22Rv1 (cell line): ENCODE measurements around the gene OS9.

ENCODE experiments used
- ZFX ChIP-seq: fragments of 450-650 bp; IDR thresholded peaks from 2 replicates; pipeline ENCODE4 v1.6.1; 2017; ENCODE audit warnings: antibody characterized with exemption, borderline replicate concordance
- TF ChIP-seq, protein P1 (sequence below): fragments of 450-650 bp; IDR thresholded peaks from 2 replicates; pipeline ENCODE4 v1.5.1; 2017; ENCODE audit warnings: mild to moderate bottlenecking

DNA sequence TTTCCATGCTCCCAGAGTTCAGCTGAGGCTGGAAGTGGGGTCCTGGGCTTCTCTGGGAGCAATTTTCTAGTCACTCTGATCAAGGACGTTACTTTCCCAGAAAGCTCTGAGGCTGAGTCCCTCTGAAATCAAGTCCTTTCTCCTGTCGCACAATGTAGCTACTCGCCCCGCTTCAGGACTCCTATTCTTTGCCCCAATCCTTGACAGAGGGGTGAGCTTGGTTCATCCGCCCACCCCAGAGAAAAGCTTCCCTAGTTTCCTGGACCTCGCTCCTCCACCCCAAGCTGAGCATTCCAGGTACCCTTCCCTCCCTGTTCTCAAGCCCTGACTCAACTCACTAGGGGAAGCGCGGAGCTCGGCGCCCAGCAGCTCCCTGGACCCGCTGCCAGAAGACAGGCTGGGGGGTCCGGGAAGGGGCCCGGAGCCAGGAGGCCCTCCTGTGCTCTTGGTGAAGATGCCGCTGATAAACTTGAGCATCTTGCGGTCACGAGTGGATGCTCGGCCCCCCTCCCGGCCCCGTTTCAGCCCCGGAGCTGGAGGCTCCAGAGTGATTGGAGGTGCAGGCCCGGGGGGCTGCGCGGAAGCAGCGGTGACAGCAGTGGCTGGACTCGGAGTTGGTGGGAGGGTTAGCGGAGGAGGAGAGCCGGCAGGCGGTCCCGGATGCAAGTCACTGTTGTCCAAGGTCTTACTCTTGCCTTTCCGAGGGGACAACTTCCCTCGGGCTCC is 43.0 kb downstream of the OS9 start:
- TF ChIP-seq, protein P1, sequence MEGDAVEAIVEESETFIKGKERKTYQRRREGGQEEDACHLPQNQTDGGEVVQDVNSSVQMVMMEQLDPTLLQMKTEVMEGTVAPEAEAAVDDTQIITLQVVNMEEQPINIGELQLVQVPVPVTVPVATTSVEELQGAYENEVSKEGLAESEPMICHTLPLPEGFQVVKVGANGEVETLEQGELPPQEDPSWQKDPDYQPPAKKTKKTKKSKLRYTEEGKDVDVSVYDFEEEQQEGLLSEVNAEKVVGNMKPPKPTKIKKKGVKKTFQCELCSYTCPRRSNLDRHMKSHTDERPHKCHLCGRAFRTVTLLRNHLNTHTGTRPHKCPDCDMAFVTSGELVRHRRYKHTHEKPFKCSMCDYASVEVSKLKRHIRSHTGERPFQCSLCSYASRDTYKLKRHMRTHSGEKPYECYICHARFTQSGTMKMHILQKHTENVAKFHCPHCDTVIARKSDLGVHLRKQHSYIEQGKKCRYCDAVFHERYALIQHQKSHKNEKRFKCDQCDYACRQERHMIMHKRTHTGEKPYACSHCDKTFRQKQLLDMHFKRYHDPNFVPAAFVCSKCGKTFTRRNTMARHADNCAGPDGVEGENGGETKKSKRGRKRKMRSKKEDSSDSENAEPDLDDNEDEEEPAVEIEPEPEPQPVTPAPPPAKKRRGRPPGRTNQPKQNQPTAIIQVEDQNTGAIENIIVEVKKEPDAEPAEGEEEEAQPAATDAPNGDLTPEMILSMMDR = no peak
- no peak for TF ChIP-seq ZFX
